ENCODE results near the gene RPS3.
"Not testable (repeated sequence)": the region's sequence is repeated elsewhere in the genome, so short reads cannot be mapped to it uniquely, and the experiment has no call there.

The RPS3 gene

GRCh38 chr11:75365711-75366181 lies 33.6 kb upstream of the RPS3 start:
- no peak for TF ChIP-seq TOX (CRISPR knock-in tag; IDR thresholded peaks at IDR 0.05; ENCODE audit: borderline replicate concordance)
- TF ChIP-seq PPARA (CRISPR knock-in tag; IDR thresholded peaks at IDR 0.05; ENCODE audit: borderline replicate concordance), result no peak
- TF ChIP-seq ARNTL (CRISPR knock-in tag; IDR thresholded peaks at IDR 0.05; ENCODE audit: borderline replicate concordance, low read depth), result no peak
- no peak for TF ChIP-seq ZC3H10 (CRISPR knock-in tag; IDR thresholded peaks at IDR 0.05)
- TF ChIP-seq BACH2 (CRISPR knock-in tag; IDR thresholded peaks at IDR 0.05; ENCODE audit: borderline replicate concordance), result no peak
- TF ChIP-seq ZFP30 (CRISPR knock-in tag; IDR thresholded peaks at IDR 0.05), result no peak
- TF ChIP-seq CSDC2 (CRISPR knock-in tag; IDR thresholded peaks at IDR 0.05), result no peak
- no peak for TF ChIP-seq ZNF8 (CRISPR knock-in tag; IDR thresholded peaks at IDR 0.05)
- no peak; the same call in 1 of the 3 replicates for ATAC-seq

GRCh38 chr11:75366826-75367225 lies 32.5 kb upstream of the RPS3 start:
- not testable (repeated sequence) for ATAC-seq

- ATAC-seq, result no peak
- no peak for TF ChIP-seq ESRRG (CRISPR knock-in tag; IDR thresholded peaks at IDR 0.05)
- TF ChIP-seq ZNF565 (CRISPR knock-in tag; conservative IDR thresholded peaks at IDR 0.05; ENCODE audit: low read depth), result no peak
- no peak for TF ChIP-seq RARB (CRISPR knock-in tag; IDR thresholded peaks at IDR 0.05)
- no peak for TF ChIP-seq TSHZ2 (CRISPR knock-in tag; IDR thresholded peaks at IDR 0.05)
- no peak for TF ChIP-seq ZC3H10 (CRISPR knock-in tag; IDR thresholded peaks at IDR 0.05)
- no peak for TF ChIP-seq ARNTL (CRISPR knock-in tag; IDR thresholded peaks at IDR 0.05; ENCODE audit: borderline replicate concordance, low read depth)
- TF ChIP-seq TOX (CRISPR knock-in tag; IDR thresholded peaks at IDR 0.05; ENCODE audit: borderline replicate concordance), result no peak
- TF ChIP-seq POU6F1 (CRISPR knock-in tag; IDR thresholded peaks at IDR 0.05; ENCODE audit: borderline replicate concordance, low read depth), result no peak
- TF ChIP-seq TCF4 (CRISPR knock-in tag; IDR thresholded peaks at IDR 0.05; ENCODE audit: borderline replicate concordance), result no peak
- TF ChIP-seq ISL1 (CRISPR knock-in tag; IDR thresholded peaks at IDR 0.05), result no peak
- no peak for TF ChIP-seq BACH2 (CRISPR knock-in tag; IDR thresholded peaks at IDR 0.05; ENCODE audit: borderline replicate concordance)
- no peak for TF ChIP-seq ZFP30 (CRISPR knock-in tag; IDR thresholded peaks at IDR 0.05)
- no peak for TF ChIP-seq ZNF70 (CRISPR knock-in tag; IDR thresholded peaks at IDR 0.05)
- TF ChIP-seq CREB5 (CRISPR knock-in tag; IDR thresholded peaks at IDR 0.05; ENCODE audit: low read depth), result no peak
- no peak for TF ChIP-seq CSDC2 (CRISPR knock-in tag; IDR thresholded peaks at IDR 0.05)
- no peak for TF ChIP-seq PATZ1 (CRISPR knock-in tag; IDR thresholded peaks at IDR 0.05; ENCODE audit: borderline replicate concordance)
- no peak for TF ChIP-seq ZNF8 (CRISPR knock-in tag; IDR thresholded peaks at IDR 0.05)
Observed at GRCh38 chr11:75369560-75370255, 29.6 kb upstream of the RPS3 start.
